Measurements from ENCODE around the gene TRAPPC8.

Gene TRAPPC8

DNA sequence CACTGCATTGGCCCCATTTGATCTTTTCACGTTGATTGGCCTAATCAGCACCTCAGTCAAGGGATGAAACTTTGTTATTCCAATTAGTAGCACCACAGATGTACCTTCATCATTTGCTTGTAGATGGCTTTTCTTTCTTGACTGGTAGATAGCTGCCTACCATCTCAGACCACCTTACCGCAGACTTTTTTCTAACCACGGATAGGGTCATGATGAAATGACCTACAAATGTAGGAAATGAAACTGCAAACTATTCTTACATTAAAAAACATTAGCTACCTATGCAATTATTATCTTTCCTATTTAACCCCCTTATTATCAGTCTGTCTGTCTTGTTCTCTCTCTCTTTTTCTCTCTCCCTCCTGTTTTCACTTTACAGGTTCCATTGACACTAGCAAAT lies 159.9 kb downstream of the TRAPPC8 start:
- DNase-seq (ENCODE audit: low read depth, low spot score), result no peak
- no peak overlapping the region for H3K4me3 ChIP-seq (ENCODE audit: low read depth, low read length)
- TF ChIP-seq, protein P1, sequence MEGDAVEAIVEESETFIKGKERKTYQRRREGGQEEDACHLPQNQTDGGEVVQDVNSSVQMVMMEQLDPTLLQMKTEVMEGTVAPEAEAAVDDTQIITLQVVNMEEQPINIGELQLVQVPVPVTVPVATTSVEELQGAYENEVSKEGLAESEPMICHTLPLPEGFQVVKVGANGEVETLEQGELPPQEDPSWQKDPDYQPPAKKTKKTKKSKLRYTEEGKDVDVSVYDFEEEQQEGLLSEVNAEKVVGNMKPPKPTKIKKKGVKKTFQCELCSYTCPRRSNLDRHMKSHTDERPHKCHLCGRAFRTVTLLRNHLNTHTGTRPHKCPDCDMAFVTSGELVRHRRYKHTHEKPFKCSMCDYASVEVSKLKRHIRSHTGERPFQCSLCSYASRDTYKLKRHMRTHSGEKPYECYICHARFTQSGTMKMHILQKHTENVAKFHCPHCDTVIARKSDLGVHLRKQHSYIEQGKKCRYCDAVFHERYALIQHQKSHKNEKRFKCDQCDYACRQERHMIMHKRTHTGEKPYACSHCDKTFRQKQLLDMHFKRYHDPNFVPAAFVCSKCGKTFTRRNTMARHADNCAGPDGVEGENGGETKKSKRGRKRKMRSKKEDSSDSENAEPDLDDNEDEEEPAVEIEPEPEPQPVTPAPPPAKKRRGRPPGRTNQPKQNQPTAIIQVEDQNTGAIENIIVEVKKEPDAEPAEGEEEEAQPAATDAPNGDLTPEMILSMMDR (IDR thresholded peaks at IDR 0.05; ENCODE audit: low read depth, low read length), result no peak
- in situ Hi-C loops (cut with HindIII; ENCODE audit: low sequenced_read_pairs), result no loop called here

Measured in astrocyte of the spinal cord (primary cell).